ENCODE results near the gene ZBTB42.

DNA sequence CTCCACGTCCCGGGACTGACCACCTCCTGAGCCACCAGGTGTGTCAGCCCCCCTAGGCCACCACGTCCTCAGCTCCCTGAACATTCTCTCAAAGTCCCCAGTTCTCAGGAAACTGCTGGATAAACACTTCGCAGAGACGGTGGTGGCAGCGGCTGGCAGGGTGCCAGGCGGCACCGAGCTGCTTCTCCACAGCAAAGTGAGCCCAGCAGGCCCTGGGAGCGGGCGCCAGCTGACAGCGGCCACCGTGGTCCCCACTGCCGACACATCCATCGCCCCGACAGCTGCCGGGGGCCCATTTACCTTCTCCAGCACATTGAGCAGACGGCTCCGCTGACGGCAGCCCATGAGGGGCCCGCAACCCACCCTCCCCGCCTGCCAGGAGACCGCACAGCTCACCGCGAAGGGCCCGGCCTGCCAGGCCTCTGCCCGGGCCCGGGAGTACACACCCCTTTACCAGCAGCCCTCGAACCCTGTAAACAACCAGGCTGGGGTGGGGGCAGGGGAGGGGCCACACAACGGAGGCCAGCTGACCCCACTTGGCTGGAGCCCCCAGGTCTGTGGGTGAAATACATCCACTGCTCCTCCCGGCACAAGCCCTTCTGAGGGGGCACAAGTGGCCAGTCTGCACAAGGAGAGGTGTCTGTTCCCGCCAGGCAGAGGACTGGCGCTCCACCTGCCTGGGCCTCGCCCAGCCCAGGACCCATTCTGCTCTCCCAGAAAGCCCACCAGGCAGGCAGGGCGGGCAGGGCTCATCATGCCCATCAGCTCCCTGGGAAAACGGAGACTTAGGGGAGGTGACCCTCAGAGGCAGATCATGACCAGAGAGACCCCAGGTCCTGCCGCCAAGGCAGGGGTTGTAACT, 15.8 kb upstream of the ZBTB42 start:
- TF ChIP-seq, protein P1, sequence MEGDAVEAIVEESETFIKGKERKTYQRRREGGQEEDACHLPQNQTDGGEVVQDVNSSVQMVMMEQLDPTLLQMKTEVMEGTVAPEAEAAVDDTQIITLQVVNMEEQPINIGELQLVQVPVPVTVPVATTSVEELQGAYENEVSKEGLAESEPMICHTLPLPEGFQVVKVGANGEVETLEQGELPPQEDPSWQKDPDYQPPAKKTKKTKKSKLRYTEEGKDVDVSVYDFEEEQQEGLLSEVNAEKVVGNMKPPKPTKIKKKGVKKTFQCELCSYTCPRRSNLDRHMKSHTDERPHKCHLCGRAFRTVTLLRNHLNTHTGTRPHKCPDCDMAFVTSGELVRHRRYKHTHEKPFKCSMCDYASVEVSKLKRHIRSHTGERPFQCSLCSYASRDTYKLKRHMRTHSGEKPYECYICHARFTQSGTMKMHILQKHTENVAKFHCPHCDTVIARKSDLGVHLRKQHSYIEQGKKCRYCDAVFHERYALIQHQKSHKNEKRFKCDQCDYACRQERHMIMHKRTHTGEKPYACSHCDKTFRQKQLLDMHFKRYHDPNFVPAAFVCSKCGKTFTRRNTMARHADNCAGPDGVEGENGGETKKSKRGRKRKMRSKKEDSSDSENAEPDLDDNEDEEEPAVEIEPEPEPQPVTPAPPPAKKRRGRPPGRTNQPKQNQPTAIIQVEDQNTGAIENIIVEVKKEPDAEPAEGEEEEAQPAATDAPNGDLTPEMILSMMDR (IDR thresholded peaks at IDR 0.05; ENCODE audit: low read depth, low read length, missing input control): no peak
- TF ChIP-seq, protein P2, sequence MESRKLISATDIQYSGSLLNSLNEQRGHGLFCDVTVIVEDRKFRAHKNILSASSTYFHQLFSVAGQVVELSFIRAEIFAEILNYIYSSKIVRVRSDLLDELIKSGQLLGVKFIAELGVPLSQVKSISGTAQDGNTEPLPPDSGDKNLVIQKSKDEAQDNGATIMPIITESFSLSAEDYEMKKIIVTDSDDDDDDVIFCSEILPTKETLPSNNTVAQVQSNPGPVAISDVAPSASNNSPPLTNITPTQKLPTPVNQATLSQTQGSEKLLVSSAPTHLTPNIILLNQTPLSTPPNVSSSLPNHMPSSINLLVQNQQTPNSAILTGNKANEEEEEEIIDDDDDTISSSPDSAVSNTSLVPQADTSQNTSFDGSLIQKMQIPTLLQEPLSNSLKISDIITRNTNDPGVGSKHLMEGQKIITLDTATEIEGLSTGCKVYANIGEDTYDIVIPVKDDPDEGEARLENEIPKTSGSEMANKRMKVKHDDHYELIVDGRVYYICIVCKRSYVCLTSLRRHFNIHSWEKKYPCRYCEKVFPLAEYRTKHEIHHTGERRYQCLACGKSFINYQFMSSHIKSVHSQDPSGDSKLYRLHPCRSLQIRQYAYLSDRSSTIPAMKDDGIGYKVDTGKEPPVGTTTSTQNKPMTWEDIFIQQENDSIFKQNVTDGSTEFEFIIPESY (IDR thresholded peaks at IDR 0.05): no peak
- TF ChIP-seq YY1 (IDR thresholded peaks at IDR 0.05) (no peak), TAF1 (conservative IDR thresholded peaks at IDR 0.05) (no peak), HNF4A (conservative IDR thresholded peaks at IDR 0.05) (no peak), SP1 (IDR thresholded peaks at IDR 0.05) (no peak)
- TF ChIP-seq, protein P3, sequence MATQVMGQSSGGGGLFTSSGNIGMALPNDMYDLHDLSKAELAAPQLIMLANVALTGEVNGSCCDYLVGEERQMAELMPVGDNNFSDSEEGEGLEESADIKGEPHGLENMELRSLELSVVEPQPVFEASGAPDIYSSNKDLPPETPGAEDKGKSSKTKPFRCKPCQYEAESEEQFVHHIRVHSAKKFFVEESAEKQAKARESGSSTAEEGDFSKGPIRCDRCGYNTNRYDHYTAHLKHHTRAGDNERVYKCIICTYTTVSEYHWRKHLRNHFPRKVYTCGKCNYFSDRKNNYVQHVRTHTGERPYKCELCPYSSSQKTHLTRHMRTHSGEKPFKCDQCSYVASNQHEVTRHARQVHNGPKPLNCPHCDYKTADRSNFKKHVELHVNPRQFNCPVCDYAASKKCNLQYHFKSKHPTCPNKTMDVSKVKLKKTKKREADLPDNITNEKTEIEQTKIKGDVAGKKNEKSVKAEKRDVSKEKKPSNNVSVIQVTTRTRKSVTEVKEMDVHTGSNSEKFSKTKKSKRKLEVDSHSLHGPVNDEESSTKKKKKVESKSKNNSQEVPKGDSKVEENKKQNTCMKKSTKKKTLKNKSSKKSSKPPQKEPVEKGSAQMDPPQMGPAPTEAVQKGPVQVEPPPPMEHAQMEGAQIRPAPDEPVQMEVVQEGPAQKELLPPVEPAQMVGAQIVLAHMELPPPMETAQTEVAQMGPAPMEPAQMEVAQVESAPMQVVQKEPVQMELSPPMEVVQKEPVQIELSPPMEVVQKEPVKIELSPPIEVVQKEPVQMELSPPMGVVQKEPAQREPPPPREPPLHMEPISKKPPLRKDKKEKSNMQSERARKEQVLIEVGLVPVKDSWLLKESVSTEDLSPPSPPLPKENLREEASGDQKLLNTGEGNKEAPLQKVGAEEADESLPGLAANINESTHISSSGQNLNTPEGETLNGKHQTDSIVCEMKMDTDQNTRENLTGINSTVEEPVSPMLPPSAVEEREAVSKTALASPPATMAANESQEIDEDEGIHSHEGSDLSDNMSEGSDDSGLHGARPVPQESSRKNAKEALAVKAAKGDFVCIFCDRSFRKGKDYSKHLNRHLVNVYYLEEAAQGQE (IDR thresholded peaks at IDR 0.05): no peak

All from liver (tissue), 3 donors.